Caki2 (cell line): ENCODE data around the gene TSPAN16. TPM values are rescaled to one million over a fixed set of nuclear protein-coding genes. Genes with fewer than 3 reads are reported as not detected.

Experiments
- DNase-seq: peaks from one replicate; pipeline ENCODE4 v3.0.0-alpha.2; 2015; ENCODE audit warnings: low read depth
- in situ Hi-C: cut with HindIII; loops from 2 replicates; pipeline ENCODE4 v1.10.0; 2016; ENCODE audit warnings: low sequenced_read_pairs, low pct_unique_long_range_greater_than_20kb, mixed read lengths
- total RNA-seq: library from RNA; depleted of rRNA; stranded (reverse); fragments of >200 nt; shearing (Covaris generic); gene quantifications from 2 replicates; pipeline ENCODE4 v1.2.3, GENCODE V29; 2014; ENCODE audit warnings: low replicate concordance; rRNA removed

The TSPAN16 gene, protein sequence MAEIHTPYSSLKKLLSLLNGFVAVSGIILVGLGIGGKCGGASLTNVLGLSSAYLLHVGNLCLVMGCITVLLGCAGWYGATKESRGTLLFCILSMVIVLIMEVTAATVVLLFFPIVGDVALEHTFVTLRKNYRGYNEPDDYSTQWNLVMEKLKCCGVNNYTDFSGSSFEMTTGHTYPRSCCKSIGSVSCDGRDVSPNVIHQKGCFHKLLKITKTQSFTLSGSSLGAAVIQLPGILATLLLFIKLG
- not detected in 2 replicates for total RNA-seq

DNA sequence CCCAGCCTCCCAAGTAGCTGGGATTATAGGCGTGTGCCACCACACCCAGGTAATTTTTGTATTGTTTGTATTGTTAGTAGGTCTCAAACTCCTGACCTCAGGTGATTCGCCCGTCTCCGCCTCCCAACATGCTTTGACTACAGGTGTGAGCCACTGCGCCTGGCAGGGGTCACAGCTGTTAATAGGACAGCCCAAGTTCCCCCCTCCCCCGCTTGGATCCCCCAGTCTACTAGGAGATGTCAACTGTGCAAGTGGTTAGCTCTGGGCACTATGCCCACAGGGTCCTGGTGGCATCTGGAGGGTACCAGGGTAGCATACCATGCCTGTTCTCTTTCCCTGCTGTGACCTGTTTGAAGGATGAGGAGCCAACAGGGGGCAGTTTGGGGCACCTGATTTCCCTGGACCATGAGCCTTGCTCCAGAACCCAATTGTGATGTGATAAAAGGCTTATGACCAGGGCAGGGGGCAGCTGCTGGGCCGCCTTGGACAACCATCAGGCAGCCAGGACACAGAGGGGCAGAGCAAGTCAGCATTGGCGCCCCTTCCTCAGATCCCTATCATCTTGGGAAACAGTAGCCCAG lies at the start of gene TSPAN16:
Gene TSPAN16, plus strand, starts transcription at position 496 of the 581 bp plus-strand sequence. CDS start 138 bp downstream, outside the sequence.
- no peak for DNase-seq
- in situ Hi-C loops, result no loop called here

DNA sequence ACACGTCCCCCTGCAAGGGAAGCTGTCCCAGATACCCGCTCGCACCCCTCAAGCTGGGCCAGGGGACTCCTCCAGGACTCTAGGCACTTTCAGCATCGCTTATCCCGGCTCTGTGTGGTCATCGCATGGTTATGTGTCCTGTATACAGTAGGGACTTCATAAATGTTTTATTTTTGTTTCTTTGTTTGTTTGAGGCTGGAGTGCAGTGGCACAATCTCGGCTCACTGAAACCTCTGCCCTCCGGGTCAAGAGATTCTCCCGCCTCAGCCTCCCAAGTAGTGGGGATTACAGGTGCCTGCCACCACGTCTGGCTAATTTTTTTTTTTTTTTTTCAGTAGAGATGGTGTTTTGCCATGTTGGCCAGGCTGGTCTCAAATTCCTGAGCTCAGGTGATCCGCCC lies 49.0 kb upstream of the TSPAN16 start:
- in situ Hi-C loops, result no loop called here

DNA sequence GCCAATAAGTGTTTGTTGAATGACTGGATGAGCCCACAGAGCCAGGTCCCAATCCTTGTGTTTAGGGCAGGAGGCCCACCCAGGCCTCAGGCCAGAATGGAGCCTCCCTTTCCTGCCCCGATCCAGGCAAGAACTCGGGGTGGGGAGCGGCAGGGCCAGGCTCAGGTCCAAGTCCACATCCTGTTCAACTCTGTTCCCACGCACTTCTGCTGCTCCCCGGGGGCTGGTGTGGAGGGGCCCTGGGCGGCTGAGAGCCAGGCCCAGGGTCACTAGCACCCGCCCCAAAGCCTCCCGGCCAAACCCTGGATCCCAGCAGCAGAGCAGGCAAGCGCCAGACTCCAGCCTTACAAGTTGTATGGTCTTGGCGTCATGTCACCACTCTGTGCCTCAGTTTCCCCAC lies 48.6 kb upstream of the TSPAN16 start:
- in situ Hi-C loops, result no loop called here
- no peak for DNase-seq

More for the DNA sequence above, 49.0 kb upstream of the TSPAN16 start:
- no peak for DNase-seq

DNA sequence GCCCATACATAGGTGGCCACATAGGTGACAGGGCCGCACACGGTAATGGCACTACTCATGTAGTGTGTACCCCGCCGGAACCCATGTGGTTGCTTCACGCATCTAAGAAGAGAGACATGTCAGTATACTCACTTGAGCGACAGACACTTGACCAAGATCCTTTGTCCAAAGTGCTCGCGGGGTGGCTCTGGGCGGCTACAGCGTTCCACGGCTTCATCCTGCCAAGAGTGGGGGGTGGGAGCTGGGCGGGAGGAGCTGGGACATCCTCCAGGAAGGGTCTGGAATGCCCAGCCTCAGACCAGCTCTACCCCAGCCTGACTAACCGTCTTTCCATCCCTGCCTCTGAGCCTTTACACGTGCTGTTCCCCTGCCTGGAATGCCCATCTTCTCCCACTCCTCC lies 48.0 kb upstream of the TSPAN16 start:
- no peak for DNase-seq
- in situ Hi-C loops, result no loop called here

DNA sequence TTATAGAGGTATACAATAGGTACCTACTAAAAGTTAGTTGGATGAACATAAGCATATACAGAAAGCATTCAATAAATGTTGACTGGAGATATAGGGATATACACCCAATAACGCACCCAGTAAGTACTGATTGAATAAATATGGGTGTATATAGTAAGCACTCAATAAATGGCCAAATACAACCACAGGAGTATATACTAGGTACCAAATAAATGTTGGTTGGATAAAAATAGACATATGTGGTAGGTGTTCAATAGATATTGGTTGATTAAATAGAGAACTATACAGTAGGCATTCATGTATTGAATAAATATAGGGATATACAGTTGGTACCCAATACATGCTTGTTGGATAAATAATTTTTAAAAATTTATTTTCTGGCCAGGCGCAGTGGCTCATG lies 47.1 kb upstream of the TSPAN16 start:
- DNase-seq, result no peak
- in situ Hi-C loops, result no loop called here

DNA sequence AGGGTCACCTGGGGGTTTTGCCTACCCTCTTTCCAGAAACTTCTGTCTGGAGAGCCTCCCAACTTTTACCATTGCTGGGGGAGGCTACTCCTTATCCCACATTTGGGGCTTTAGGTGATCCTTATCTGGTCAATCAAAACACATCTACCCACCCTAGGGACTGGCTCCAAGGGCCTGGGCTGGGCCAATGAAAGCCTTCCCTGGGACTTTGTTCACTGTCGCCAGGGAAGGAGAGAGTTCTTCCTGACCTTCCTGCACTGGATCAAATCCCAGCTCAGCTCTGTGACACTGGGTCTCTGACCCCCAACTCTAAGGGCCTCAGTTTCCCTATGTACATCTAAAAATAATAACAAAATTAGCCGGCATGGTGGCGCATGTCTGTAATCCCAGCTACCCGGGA lies 44.7 kb upstream of the TSPAN16 start:
- in situ Hi-C loops, result no loop called here
- DNase-seq, result no peak

DNA sequence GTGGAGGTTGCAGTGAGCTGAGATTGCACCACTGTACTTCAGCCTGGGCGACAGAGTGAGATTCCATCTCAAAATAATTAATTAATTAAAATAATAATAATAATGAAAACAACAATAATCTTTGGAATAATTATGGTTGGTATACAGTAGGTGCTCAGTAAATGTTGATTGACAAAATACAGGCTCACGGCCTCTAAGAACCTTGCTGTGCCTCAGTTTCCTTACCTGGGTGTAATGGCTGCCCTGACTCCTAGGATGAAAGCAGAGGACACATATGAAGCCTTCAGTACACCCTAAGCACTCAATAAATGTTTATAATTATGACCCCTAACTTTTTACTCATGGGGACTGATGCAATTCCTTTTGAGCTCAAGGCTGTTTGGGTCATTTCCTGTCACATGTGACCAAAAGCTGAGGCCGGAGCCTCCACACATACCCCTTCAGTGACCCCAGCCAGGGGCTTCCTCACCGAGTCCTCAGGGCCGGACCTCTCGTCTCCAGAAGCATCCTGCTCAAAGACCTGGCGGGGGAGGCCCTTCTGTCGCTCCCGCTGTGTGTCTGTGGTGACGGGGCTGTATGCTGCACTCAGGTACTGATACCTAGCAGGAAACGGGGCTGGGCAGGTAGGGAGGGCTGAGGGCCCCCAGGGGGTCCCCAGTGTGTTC lies 44.2 kb upstream of the TSPAN16 start:
- no peak for DNase-seq
- in situ Hi-C loops, result no loop called here

DNA sequence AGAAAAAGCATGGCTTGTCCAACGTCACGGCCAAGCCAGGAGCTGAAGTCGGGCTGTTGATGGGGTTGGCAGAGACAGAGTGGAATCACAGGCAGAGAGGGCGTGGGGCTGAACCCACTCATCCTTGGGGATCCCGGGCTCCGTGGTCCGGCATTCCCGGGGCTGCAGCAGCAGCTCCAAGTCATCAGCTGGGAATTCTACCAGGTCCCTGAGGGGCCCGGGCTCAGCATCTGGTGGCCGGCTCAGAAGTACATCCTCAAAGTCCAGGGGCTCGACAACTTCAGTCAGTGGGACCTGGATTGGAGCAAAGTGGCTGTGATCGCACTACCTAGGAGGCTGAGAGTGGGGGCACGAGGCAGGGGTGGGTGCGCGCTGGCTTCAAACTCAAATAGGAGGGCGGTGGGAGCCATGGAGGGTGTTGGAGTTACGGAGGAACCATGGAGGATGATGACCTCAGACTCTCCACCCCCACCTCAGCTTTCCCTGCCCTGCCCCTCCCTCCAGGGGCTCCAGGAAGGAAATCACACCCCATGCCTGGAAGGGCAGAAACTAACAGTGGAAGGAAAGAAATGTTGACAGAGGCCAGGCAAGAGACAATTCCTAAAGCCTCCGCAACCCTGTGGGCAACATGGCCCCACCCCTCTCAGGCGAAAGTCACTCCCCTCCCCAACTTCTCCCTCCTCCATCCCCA lies 43.1 kb upstream of the TSPAN16 start:
- DNase-seq, result no peak
- in situ Hi-C loops, result no loop called here

DNA sequence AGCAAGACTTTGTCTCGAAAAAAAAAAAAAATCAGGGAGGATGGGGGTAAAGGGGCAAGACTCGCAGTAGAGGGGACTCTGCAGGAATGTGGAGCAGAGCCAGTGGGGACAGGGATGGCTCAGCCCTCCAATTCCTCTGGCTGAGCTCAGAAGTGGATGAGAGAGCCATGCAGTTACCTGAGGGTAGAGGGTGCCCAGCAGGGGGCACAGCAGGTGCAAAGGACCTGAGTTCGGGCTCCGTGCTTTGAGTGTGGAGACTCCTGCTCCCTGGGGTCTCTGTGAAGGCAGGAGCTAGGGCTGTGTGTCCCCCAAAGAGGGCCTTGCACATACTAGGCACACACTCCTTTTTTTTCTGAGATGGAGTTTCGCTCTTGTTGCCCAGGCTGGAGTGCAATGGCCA lies 41.3 kb upstream of the TSPAN16 start:
- DNase-seq, result no peak
- in situ Hi-C loops, result no loop called here

DNA sequence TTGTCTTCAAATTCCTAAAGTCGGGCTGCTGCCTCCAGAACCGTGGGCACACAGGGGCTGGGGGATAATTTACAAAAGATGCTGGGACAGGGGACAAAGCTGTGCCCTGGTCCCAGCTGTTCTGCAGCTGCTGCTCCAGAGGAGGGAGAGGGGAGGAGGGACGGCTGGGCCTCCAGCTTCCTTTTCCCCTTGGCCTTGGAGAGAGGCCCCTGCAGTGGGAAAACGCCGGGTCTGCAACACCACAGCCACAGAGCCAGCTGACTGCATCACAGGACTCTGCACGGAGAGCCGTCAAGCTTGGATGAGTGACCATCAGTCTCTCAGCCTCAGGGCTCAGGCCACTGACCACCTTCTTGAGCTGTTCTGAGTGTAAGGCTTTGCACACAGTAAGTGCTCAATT lies 39.8 kb upstream of the TSPAN16 start:
- in situ Hi-C loops, result no loop called here
- no peak for DNase-seq

DNA sequence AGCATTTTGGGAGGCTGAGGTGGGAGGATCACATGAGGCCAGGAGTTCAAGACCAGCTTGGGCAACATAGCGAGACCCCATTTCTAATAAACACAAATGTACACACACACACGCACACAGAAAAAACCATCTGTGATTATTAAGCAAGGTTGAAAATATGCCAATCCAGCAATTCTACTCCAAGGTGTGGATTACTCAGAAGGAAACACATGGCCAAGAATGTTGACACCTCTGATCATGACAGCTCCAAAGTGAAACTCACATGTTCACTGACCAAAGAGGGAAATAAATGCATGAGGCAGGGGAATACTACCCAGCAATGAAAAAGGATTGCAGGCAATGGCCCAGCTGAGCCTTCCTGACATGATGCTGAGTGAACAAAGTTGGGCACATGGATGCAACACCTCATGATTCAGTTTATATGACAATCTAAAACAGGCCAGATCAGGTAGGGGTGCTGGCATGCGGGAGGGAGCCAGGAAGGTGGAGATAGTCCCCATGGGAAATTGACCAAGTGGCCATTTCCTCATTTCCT lies 38.0 kb upstream of the TSPAN16 start:
- in situ Hi-C loops, result no loop called here
- DNase-seq, result no peak

DNA sequence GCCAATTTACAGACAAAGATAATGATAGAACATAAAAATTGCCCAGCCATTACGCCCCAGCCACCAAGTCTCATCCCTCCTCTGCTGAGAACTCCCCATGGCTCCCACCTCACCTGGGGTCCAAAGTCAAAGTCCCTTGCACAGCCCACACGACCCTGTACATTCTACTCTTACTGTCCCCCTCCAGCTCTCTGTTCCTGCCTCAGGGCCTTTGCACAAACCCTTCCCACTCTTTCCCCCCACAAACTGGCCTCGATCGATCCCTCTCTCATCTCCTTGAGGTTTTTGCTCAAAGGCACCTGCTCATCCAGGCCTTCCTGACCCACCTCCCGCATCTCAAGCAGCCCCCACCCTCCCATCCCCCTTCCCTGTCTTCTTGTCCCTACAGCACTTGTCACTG lies 35.0 kb upstream of the TSPAN16 start:
- DNase-seq, result no peak
- in situ Hi-C loops, result no loop called here

DNA sequence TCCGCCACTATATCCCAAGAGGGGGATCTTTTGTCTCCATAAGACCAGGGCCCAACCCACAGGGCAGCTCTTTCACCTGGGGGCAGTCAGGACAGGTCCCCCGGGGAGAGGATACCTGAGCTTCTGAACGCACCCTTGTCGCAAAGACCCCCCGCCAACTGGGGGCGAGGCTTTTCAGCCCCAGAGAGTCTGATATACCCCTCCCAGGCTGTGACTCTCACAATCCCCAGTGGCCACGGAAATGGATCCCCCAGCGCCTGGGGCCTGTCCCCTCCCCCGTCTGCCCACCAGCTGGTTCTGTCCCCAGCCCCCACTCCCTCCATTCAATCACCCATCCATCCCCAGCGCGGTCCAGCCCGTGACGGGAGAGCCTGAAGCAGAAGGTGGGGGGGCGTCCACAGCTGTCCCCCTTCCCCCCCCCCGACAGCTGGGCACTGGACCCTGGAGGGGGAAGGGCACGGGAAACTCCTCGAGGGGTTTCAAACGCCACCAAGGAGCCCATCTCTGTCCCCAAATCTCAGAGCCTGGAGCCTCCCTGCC lies 34.5 kb upstream of the TSPAN16 start:
- no peak for DNase-seq
- in situ Hi-C loops, result no loop called here

DNA sequence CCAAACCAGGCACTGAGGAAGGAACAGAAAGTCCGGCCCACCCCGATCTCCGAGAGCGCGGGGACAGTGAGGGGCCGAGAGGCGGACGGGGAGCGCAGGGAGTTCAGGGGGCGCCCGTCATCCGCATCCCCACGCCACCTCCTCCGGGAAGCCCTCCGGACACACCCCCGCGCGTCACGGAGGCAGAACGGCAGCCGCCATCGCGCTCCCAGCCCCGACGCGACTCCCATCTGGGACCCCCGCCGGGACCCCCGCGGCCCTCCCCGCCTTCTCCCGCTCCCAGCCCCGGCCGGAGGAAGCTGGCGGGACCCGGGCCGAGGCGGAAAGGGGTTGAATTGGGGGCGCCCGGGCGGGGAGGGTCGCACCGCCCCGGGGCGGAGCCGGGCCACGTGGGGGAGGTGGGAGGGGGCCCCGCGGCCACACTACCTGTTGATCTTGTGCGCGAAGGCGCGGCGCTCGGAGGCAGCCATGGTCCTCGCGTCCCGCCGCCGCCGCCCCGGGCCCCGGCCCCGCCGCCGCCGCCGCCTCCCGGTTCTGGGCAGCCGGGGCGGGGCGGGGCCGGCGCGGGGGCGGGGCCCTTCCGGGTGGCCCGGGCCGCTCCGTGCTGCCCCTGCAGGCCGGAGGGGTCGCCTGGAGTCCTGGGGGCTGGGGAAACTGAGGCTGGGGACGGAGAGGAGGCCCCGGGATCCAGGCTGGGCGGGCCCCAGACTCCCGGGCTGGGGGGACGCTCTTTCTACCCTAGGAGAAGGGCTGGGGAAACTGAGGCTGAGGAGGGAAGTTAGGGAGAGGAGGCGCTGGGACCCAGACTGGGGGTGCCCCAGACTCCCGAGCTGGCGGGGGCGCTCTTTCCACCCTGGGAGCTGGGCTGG lies 33.8 kb upstream of the TSPAN16 start, which contains the start of gene DOCK6:
Gene DOCK6, minus strand, starts transcription at position 554 of the 869 bp plus-strand sequence. Its CDS starts 84 bp downstream, at position 470.
- in situ Hi-C loops, result no loop called here
- DNase-seq, result no peak

DNA sequence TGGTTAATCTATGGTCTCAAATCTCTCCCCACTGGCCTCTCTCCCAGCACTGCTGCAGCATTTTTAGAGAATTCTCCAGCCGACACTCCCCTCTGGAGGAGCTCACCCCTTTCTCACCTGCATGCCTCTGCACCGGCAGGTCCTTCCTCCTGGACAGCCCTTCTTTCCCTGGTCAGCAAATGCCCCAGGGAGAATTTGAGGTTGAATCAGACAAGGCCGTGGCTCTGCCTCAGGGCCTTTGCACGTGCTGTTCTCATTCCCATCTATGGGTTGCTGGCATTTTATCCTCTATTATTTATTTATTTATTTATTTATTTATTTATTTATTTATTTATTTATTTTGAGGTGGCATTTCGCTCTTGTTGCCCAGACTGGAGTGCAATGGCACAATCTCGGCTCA lies 32.2 kb upstream of the TSPAN16 start:
- DNase-seq, result no peak
- in situ Hi-C loops, result no loop called here

DNA sequence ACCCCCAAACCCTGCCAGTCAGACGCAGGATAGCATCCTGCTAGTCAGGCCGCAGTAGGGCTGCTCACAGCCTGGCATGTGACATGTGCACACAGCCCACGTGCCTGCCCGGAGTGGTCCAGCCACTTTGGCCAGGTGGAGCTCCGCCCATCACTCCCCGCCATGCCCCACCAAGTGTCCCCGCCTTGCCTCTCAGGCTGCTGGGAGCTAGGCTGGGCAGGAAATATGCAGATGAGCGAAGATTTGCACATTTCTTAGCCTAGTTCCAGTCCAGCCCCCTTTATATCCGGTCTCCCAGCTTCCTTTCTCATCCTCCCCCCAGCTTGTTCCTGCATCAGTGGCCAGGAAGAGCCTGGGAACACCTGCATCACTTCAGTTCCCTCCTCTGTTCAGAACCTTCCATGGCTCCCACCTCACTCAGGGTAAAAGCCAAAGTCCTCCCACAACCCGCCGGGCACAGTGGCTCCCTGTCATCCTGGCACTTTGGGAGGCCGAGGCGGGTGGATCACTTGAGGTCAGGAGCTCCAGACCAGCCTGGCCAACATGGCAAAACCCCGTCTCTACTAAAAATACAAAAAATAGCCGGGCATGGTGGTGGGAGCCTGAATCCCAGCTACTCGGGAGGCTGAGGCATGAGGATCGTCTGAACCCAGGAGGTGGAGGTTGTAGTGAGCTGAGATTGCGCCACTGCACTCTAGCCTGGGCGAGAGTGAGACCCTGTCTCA lies 31.3 kb upstream of the TSPAN16 start:
- in situ Hi-C loops, result no loop called here
- DNase-seq, result peak; percentile 85

DNA sequence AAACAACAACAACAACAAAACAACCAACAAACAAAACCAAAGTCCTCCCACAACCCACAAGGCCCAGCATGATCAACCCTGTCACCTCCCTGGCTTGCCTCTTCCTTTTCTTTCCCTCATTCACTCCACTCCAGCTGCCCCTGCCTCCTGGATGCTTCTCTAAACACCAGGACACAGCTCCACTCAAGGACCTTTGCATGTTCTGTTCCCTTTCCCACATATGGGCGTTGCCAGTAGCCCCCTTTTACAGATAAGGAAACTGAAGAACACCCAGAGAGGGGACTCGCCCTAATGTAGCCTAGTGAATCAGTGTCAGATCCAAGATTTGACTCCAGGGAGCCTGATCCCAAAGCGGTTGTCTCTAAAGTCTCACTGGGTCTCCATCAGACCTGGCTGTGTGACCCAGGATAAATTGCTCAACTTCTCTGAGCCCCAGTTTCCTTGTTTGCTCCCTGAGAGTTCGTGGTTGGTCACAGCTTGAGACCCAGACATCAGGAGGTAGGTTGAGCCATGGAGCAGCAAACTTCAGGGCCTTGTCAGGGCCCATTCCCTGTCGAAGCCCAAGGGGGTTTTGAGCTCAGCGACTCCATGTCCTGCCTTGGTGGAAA lies 30.7 kb upstream of the TSPAN16 start:
- no peak for DNase-seq
- in situ Hi-C loops, result no loop called here
